Endothelial cell of umbilical vein (primary cell): Measurements from ENCODE around the gene PFKL.

ENCODE experiments used
- CTCF ChIP-seq, 2 donors: IDR thresholded peaks; 1 replicate in 1 of 2; 2 replicates in 1 of 2; pipeline ENCODE4 v1.5.1; 2011; ENCODE audit warnings: low read length in 2 of 2, mild to moderate bottlenecking in 2 of 2, moderate library complexity in 2 of 2, control low read depth in 1 of 2, inconsistent platforms in 1 of 2, low read depth in 1 of 2; ENCODE audit not compliant: insufficient read depth in 1 of 2; ENCODE audit errors: extremely low read depth in 1 of 2
- EZH2 ChIP-seq: IDR thresholded peaks from 2 replicates; pipeline ENCODE4 v1.6.1; 2012; ENCODE audit warnings: borderline replicate concordance, low read depth, mild to moderate bottlenecking, moderate library complexity, low read length, inconsistent platforms; ENCODE audit not compliant: severe bottlenecking
- FOS ChIP-seq: IDR thresholded peaks from 2 replicates; pipeline ENCODE4 v1.6.1; 2011; ENCODE audit warnings: mild to moderate bottlenecking, low read length, moderate library complexity, borderline replicate concordance; ENCODE audit not compliant: insufficient read depth
- MAX ChIP-seq: IDR thresholded peaks from 2 replicates; pipeline ENCODE4 v1.6.1; 2011; ENCODE audit not compliant: insufficient read depth, insufficient read length
- MYC ChIP-seq: IDR thresholded peaks from one replicate; pipeline ENCODE4 v1.6.1; 2011; ENCODE audit warnings: mild to moderate bottlenecking, low read depth, low read length
- POLR2AphosphoS5 ChIP-seq: IDR thresholded peaks from 2 replicates; pipeline ENCODE4 v1.6.1; 2012; ENCODE audit warnings: low read depth, mild to moderate bottlenecking, control low read depth, low read length, moderate library complexity; ENCODE audit not compliant: insufficient read depth

GRCh38 chr21:44335266-44336059 lies 35.6 kb downstream of the PFKL start:
- TF ChIP-seq POLR2AphosphoS5 (no peak), EZH2 (no peak), CTCF (IDR thresholded peaks at IDR 0.05; ENCODE audit: extremely low read depth in 1 of 2, insufficient read depth in 1 of 2, low read depth in 1 of 2, low read length in 2 of 2) (no peak), MAX (no peak), MYC (no peak), FOS (no peak)
